Esophagus muscularis mucosa (tissue), 4 donors: ENCODE measurements around the gene MRNIP.

Experiments
- EP300 ChIP-seq: sonication (generic); formaldehyde crosslinking; IDR thresholded peaks from one replicate; pipeline ENCODE4 v1.6.1; 2017; ENCODE audit warnings: antibody characterized with exemption
- POLR2A ChIP-seq: fragments of 450-650 bp; IDR thresholded peaks from one replicate; pipeline ENCODE4 v1.6.1; 2017; ENCODE audit warnings: antibody characterized with exemption, moderate library complexity, mild to moderate bottlenecking, low read depth
- POLR2AphosphoS5 ChIP-seq, 2 donors: sonication (generic); formaldehyde crosslinking; IDR thresholded peaks; one replicate each; pipeline ENCODE4 v1.6.1; 2017; ENCODE audit warnings: antibody characterized with exemption in 2 of 2
- TF ChIP-seq, protein P1 (sequence below), 3 experiments: fragments of 200-600 bp in 2 of 3; fragments of 450-650 bp in 1 of 3; sonication (generic) in 2 of 3; IDR thresholded peaks; one replicate each; pipeline ENCODE4 v1.5.1; 2017 to 2019; ENCODE audit warnings: antibody characterized with exemption in 3 of 3, mild to moderate bottlenecking in 2 of 3, moderate library complexity in 1 of 3

GRCh38 chr5:179868541-179868940 lies 9.9 kb upstream of the MRNIP start:
- TF ChIP-seq, protein P1, sequence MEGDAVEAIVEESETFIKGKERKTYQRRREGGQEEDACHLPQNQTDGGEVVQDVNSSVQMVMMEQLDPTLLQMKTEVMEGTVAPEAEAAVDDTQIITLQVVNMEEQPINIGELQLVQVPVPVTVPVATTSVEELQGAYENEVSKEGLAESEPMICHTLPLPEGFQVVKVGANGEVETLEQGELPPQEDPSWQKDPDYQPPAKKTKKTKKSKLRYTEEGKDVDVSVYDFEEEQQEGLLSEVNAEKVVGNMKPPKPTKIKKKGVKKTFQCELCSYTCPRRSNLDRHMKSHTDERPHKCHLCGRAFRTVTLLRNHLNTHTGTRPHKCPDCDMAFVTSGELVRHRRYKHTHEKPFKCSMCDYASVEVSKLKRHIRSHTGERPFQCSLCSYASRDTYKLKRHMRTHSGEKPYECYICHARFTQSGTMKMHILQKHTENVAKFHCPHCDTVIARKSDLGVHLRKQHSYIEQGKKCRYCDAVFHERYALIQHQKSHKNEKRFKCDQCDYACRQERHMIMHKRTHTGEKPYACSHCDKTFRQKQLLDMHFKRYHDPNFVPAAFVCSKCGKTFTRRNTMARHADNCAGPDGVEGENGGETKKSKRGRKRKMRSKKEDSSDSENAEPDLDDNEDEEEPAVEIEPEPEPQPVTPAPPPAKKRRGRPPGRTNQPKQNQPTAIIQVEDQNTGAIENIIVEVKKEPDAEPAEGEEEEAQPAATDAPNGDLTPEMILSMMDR (IDR thresholded peaks at IDR 0.05), result no peak
- TF ChIP-seq POLR2A, result no peak
- no peak for TF ChIP-seq EP300
- no peak for TF ChIP-seq POLR2AphosphoS5 (IDR thresholded peaks at IDR 0.05)
